ENCODE results near the gene SLC6A18. TPM values are rescaled to one million over a fixed set of nuclear protein-coding genes. Genes with fewer than 3 reads are reported as not detected.

The SLC6A18 gene
- total and polyA plus RNA-seq, 9 of the 15 experiments (the other 6 are each of a cell fraction or from before 2014, with no cell fraction given): not detected

DNA sequence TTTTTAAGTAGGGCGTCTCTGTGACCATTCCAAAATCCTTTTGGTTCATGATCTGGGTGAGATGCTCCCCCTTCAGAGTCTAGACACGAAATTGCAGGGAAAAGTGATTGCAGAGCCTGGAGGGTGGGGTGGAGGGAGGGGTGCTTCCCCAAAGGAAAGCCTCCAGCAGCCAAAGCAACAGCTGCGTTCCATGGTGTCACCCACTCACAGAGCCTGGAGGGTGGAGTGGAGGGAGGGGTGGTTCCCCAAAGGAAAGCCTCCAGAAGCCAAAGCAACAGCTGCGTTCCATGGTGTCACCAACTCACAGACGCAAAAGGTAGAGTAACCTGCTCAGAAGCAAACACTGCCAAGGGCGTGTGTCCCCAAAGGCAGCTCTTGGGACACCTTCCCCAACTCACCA is 22.6 kb downstream of the SLC6A18 start:
- Histone ChIP-seq H2AFZ (ENCODE audit: low read depth, low read length) (no peak overlapping the region), H3K4me3 (no peak overlapping the region), H3K4me1 (replicated peaks in 1 of 2; ENCODE audit: control insufficient read depth in 2 of 2, insufficient read depth in 2 of 2, low read length in 2 of 2) (peaks cover 0 to 46% of the 10 kb centered on the region in 2 experiments; a peak in 2 of 5 replicates), H3K27me3 (ENCODE audit: control insufficient read depth in 2 of 2, insufficient read depth in 2 of 2, low read length in 2 of 2) (peaks cover 16 to 77% of the 10 kb centered on the region in 2 experiments), H3K79me2 (ENCODE audit: control insufficient read depth, insufficient read depth, low read length) (no peaks in the 10 kb centered on the region), H3K9ac (ENCODE audit: insufficient read depth in 1 of 2, low read depth in 2 of 2, low read length in 2 of 2) (no peak overlapping the region), H3K27ac (ENCODE audit: extremely low read depth, low read depth, low read length) (no peak overlapping the region), H3K9me1 (ENCODE audit: control insufficient read depth, insufficient read depth, low read length) (peaks cover 5% of the 10 kb centered on the region), H3K4me2 (ENCODE audit: insufficient read depth, low read length) (no peak overlapping the region), H4K20me1 (replicated peaks; ENCODE audit: control insufficient read depth, insufficient read depth, low read length) (peaks cover 48% of the 10 kb centered on the region), H3K9me3 (replicated peaks; ENCODE audit: control insufficient read depth, insufficient read depth, low read depth, low read length) (no peaks in the 10 kb centered on the region), H3K36me3 (ENCODE audit: control insufficient read depth, insufficient read depth, low read length) (no peaks in the 10 kb centered on the region)
- FAIRE-seq (no peak), DNase-seq (ENCODE audit: extremely low read depth in 1 of 4, low spot score in 3 of 4) (no peak), ATAC-seq (no peak)
- WGBS (ENCODE audit: insufficient coverage, low coverage, missing lambda C conversion rate): 0% methylated on average over 6 of the region's 6 CpGs
- TF ChIP-seq CAMTA2 (CRISPR knock-in tag; conservative IDR thresholded peaks at IDR 0.05) (no peak), MEIS2 (IDR thresholded peaks at IDR 0.05; ENCODE audit: partially characterized antibody) (no peak), HSF4 (CRISPR knock-in tag; IDR thresholded peaks at IDR 0.05; ENCODE audit: borderline replicate concordance) (no peak), ZNF217 (CRISPR knock-in tag; IDR thresholded peaks at IDR 0.05) (no peak), MCM7 (IDR thresholded peaks at IDR 0.05) (no peak), MXI1 (IDR thresholded peaks at IDR 0.05; ENCODE audit: low read depth, low read length) (no peak), ZFX (CRISPR knock-in tag; IDR thresholded peaks at IDR 0.05) (no peak), ZNF584 (CRISPR knock-in tag; IDR thresholded peaks at IDR 0.05; ENCODE audit: low read depth) (no peak)
- TF ChIP-seq, protein P1, sequence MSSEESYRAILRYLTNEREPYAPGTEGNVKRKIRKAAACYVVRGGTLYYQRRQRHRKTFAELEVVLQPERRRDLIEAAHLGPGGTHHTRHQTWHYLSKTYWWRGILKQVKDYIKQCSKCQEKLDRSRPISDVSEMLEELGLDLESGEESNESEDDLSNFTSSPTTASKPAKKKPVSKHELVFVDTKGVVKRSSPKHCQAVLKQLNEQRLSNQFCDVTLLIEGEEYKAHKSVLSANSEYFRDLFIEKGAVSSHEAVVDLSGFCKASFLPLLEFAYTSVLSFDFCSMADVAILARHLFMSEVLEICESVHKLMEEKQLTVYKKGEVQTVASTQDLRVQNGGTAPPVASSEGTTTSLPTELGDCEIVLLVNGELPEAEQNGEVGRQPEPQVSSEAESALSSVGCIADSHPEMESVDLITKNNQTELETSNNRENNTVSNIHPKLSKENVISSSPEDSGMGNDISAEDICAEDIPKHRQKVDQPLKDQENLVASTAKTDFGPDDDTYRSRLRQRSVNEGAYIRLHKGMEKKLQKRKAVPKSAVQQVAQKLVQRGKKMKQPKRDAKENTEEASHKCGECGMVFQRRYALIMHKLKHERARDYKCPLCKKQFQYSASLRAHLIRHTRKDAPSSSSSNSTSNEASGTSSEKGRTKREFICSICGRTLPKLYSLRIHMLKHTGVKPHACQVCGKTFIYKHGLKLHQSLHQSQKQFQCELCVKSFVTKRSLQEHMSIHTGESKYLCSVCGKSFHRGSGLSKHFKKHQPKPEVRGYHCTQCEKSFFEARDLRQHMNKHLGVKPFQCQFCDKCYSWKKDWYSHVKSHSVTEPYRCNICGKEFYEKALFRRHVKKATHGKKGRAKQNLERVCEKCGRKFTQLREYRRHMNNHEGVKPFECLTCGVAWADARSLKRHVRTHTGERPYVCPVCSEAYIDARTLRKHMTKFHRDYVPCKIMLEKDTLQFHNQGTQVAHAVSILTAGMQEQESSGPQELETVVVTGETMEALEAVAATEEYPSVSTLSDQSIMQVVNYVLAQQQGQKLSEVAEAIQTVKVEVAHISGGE (CRISPR knock-in tag; IDR thresholded peaks at IDR 0.05): no peak
- TF ChIP-seq, protein P2, sequence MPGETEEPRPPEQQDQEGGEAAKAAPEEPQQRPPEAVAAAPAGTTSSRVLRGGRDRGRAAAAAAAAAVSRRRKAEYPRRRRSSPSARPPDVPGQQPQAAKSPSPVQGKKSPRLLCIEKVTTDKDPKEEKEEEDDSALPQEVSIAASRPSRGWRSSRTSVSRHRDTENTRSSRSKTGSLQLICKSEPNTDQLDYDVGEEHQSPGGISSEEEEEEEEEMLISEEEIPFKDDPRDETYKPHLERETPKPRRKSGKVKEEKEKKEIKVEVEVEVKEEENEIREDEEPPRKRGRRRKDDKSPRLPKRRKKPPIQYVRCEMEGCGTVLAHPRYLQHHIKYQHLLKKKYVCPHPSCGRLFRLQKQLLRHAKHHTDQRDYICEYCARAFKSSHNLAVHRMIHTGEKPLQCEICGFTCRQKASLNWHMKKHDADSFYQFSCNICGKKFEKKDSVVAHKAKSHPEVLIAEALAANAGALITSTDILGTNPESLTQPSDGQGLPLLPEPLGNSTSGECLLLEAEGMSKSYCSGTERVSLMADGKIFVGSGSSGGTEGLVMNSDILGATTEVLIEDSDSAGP (CRISPR knock-in tag; IDR thresholded peaks at IDR 0.05): no peak
- intact Hi-C loops (cut with micrococcal nuclease) (no loop called here), in situ Hi-C loops (cut with MboI) (no loop called here)
- no TSS peak for BruUV-seq (replicated peaks)
- ChIA-PET POLR2A (interaction anchor here (1.1 kb wide), 1 partner anchor 8 kb away, joined by 3 read pairs; no protein-coding TSS in a partner anchor), CTCF (ENCODE audit: low intra/inter-chr PET ratio) (no interaction called here)

Measured in K562 (cell line).